NCI-H446 (cell line): Measurements from ENCODE around the gene COL4A1.

ENCODE experiments used
- DNase-seq, 2 experiments: peaks; one replicate each; lab custom pipeline; 2025; lab: John Stamatoyannopoulos, UW

The COL4A1 gene

GRCh38 chr13:110308656-110309359, 1.9 kb upstream of the COL4A1 start:
- DNase-seq = no peak

- no peak for DNase-seq
Observed at GRCh38 chr13:110307767-110308655, 1.1 kb upstream of the COL4A1 start.

- no peak for DNase-seq
Observed at GRCh38 chr13:110306340-110306959, 507 bp downstream of the COL4A1 start.

- DNase-seq = no peak
Observed at GRCh38 chr13:110305949-110306339, 1.0 kb downstream of the COL4A1 start.

GRCh38 chr13:110305544-110305943, 1.4 kb downstream of the COL4A1 start:
- DNase-seq = no peak

GRCh38 chr13:110305001-110305400, 2.0 kb downstream of the COL4A1 start:
- DNase-seq = no peak

- no peak for DNase-seq
Observed at GRCh38 chr13:110304256-110304655, 2.7 kb downstream of the COL4A1 start.

GRCh38 chr13:110303644-110304043, 3.3 kb downstream of the COL4A1 start:
- no peak for DNase-seq

GRCh38 chr13:110302997-110303396, 4.0 kb downstream of the COL4A1 start:
- no peak for DNase-seq

GRCh38 chr13:110301606-110302553, 5.1 kb downstream of the COL4A1 start:
- no peak for DNase-seq

- DNase-seq = no peak
Observed at GRCh38 chr13:110301083-110301482, 5.9 kb downstream of the COL4A1 start.

GRCh38 chr13:110300090-110300815, 6.7 kb downstream of the COL4A1 start:
- no peak for DNase-seq

- DNase-seq = no peak
Observed at GRCh38 chr13:110299283-110299840, 7.6 kb downstream of the COL4A1 start.

GRCh38 chr13:110298505-110299282, 8.3 kb downstream of the COL4A1 start:
- DNase-seq = no peak

- DNase-seq = no peak
Observed at GRCh38 chr13:110297766-110298504, 9.0 kb downstream of the COL4A1 start.

- DNase-seq = no peak
Observed at GRCh38 chr13:110297011-110297410, 9.9 kb downstream of the COL4A1 start.

GRCh38 chr13:110294622-110295021, 12.3 kb downstream of the COL4A1 start:
- no peak for DNase-seq

- DNase-seq = no peak
Observed at GRCh38 chr13:110294146-110294545, 12.8 kb downstream of the COL4A1 start.

GRCh38 chr13:110293649-110294048, 13.3 kb downstream of the COL4A1 start:
- no peak for DNase-seq
